ENCODE measurements around the gene LMAN2. TPM values are rescaled to one million over a fixed set of nuclear protein-coding genes. Genes with fewer than 3 reads are reported as not detected.

The LMAN2 gene
- 10 to 100 TPM; 74.5 to 92.1 TPM for total RNA-seq

- H3K36me3 Mint-ChIP-seq (ENCODE audit: low read depth), result peaks cover 13% of the 10 kb centered on the region
- peaks cover 3% of the 10 kb centered on the region for H3K9me3 Mint-ChIP-seq (ENCODE audit: low read depth)
- POLR2A ChIA-PET, result interaction anchor here (0.6 to 1.8 kb wide), 4 partner anchors 38 to 357 kb away, joined by 3 to 7 read pairs (median 4); partner anchors contain the start of gene GRK6
- H3K27me3 Mint-ChIP-seq, result no peaks in the 10 kb centered on the region
- ATAC-seq, result peak; percentile 99
- intact Hi-C loops (cut with DNase I, micrococcal nuclease), result loop anchor here (1.0 to 10.0 kb wide), 14 partner anchors 36 to 987 kb away; partner anchors contain the start of genes ARL10 (in 1 of the 2), B4GALT7 (in 1 of the 2), FAM193B (in 1 of the 2) and KIAA1191 (in 1 of the 2)
- peaks cover 48% of the 10 kb centered on the region for H3K4me1 Mint-ChIP-seq
- CTCF ChIA-PET, result interaction anchor here (0.6 to 5.5 kb wide), 22 partner anchors 9 to 346 kb away, joined by 3 to 34 read pairs (median 4); no protein-coding TSS in a partner anchor
- H3K27ac Mint-ChIP-seq, result peak within 1 kb of the TSS; percentile 99
- peak; percentile 95 for DNase-seq
- peak within 1 kb of the TSS; percentile 89 for H3K4me3 Mint-ChIP-seq
Observed at GRCh38 chr5:177351392-177352329, at the start of gene LMAN2. Gene LMAN2 (minus strand): TSS chr5:177351668. CDS start chr5:177351647, 21 bp downstream.

- DNase-seq (peak; percentile 35), ATAC-seq (no peak)
- H3K36me3 Mint-ChIP-seq (ENCODE audit: low read depth), result no peaks in the 10 kb centered on the region
- H3K27me3 Mint-ChIP-seq, result peaks cover 14% of the 10 kb centered on the region
- H3K4me3 Mint-ChIP-seq, result no peak within 1 kb of the TSS
- H3K27ac Mint-ChIP-seq, result no peak within 1 kb of the TSS
- intact Hi-C loops (cut with DNase I, micrococcal nuclease), result loop anchor here (5.0 kb wide), 2 partner anchors 83 to 117 kb away; partner anchors contain the start of gene DDX41 (in 1 of the 2)
- peaks cover 26% of the 10 kb centered on the region for H3K4me1 Mint-ChIP-seq
- POLR2A ChIA-PET, result no interaction called here
- H3K9me3 Mint-ChIP-seq (ENCODE audit: low read depth), result no peaks in the 10 kb centered on the region
- CTCF ChIA-PET, result interaction anchor here (0.6 to 7.3 kb wide), 8 partner anchors 12 to 172 kb away, joined by 3 to 195 read pairs (median 4); partner anchors contain the start of genes GRK6 and SLC34A1
Observed at GRCh38 chr5:177399997-177400868, 48.8 kb upstream of the LMAN2 start, which contains the start of gene PFN3. Gene PFN3 (minus strand): TSS chr5:177400661. CDS start chr5:177400576, 85 bp downstream.

GRCh38 chr5:177397875-177398390 is 46.5 kb upstream of the LMAN2 start:
- Mint-ChIP-seq H3K9me3 (ENCODE audit: low read depth) (no peaks in the 10 kb centered on the region), H3K36me3 (ENCODE audit: low read depth) (no peaks in the 10 kb centered on the region), H3K27ac (no peak overlapping the region), H3K4me3 (no peak overlapping the region), H3K27me3 (peaks cover 12% of the 10 kb centered on the region), H3K4me1 (peaks cover 11% of the 10 kb centered on the region)
- intact Hi-C loops (cut with DNase I, micrococcal nuclease), result no loop called here
- DNase-seq, result no peak
- ChIA-PET POLR2A (no interaction called here), CTCF (interaction anchor here (1.1 kb wide), 1 partner anchor 60 kb away, joined by 3 read pairs; no protein-coding TSS in a partner anchor)
- no peak for ATAC-seq

GRCh38 chr5:177396807-177397206 is 45.3 kb upstream of the LMAN2 start:
- DNase-seq (no peak), ATAC-seq (no peak)
- peaks cover 5% of the 10 kb centered on the region for H3K27me3 Mint-ChIP-seq
- intact Hi-C loops (cut with DNase I, micrococcal nuclease), result no loop called here
- no peak overlapping the region for H3K27ac Mint-ChIP-seq
- no peaks in the 10 kb centered on the region for H3K4me1 Mint-ChIP-seq
- H3K4me3 Mint-ChIP-seq, result no peak overlapping the region
- H3K9me3 Mint-ChIP-seq (ENCODE audit: low read depth), result no peaks in the 10 kb centered on the region
- POLR2A ChIA-PET, result no interaction called here
- CTCF ChIA-PET, result interaction anchor here (0.5 kb wide), 1 partner anchor 99 kb away, joined by 3 read pairs; no protein-coding TSS in a partner anchor
- H3K36me3 Mint-ChIP-seq (ENCODE audit: low read depth), result no peaks in the 10 kb centered on the region

- peaks cover under 1% of the 10 kb centered on the region for H3K27me3 Mint-ChIP-seq
- no peak overlapping the region for H3K27ac Mint-ChIP-seq
- H3K36me3 Mint-ChIP-seq (ENCODE audit: low read depth), result no peaks in the 10 kb centered on the region
- intact Hi-C loops (cut with DNase I, micrococcal nuclease), result no loop called here
- ATAC-seq (no peak), DNase-seq (no peak)
- peaks cover 5% of the 10 kb centered on the region for H3K4me1 Mint-ChIP-seq
- H3K4me3 Mint-ChIP-seq, result no peak overlapping the region
- H3K9me3 Mint-ChIP-seq (ENCODE audit: low read depth), result no peaks in the 10 kb centered on the region
- POLR2A ChIA-PET, result interaction anchor here (0.9 kb wide), 1 partner anchor 30 kb away, joined by 3 read pairs; no protein-coding TSS in a partner anchor
- CTCF ChIA-PET, result interaction anchor here (0.7 to 1.1 kb wide), 2 partner anchors 8 to 200 kb away, joined by 3 read pairs; no protein-coding TSS in a partner anchor
Observed at GRCh38 chr5:177396078-177396477, 44.6 kb upstream of the LMAN2 start.

GRCh38 chr5:177393990-177394389 is 42.5 kb upstream of the LMAN2 start:
- Mint-ChIP-seq H3K4me3 (no peak overlapping the region), H3K27ac (no peak overlapping the region), H3K4me1 (peaks cover 25% of the 10 kb centered on the region), H3K9me3 (ENCODE audit: low read depth) (no peaks in the 10 kb centered on the region), H3K36me3 (ENCODE audit: low read depth) (no peaks in the 10 kb centered on the region), H3K27me3 (no peaks in the 10 kb centered on the region)
- ATAC-seq (no peak), DNase-seq (no peak)
- intact Hi-C loops (cut with DNase I, micrococcal nuclease), result no loop called here
- CTCF ChIA-PET, result interaction anchor here (0.6 to 13.1 kb wide), 6 partner anchors 9 to 62 kb away, joined by 3 to 195 read pairs (median 6); partner anchors contain the start of genes LMAN2, PFN3 and SLC34A1
- POLR2A ChIA-PET, result no interaction called here

- ChIA-PET CTCF (interaction anchor here (0.6 to 13.1 kb wide), 9 partner anchors 9 to 105 kb away, joined by 3 to 195 read pairs (median 6); partner anchors contain the start of genes PDLIM7, PFN3 and SLC34A1), POLR2A (interaction anchor here (1.2 kb wide), 1 partner anchor 9 kb away, joined by 5 read pairs; no protein-coding TSS in a partner anchor)
- H3K27ac Mint-ChIP-seq, result no peak overlapping the region
- no peak for ATAC-seq
- intact Hi-C loops (cut with DNase I, micrococcal nuclease), result no loop called here
- no peaks in the 10 kb centered on the region for H3K36me3 Mint-ChIP-seq (ENCODE audit: low read depth)
- no peaks in the 10 kb centered on the region for H3K9me3 Mint-ChIP-seq (ENCODE audit: low read depth)
- peaks cover 32% of the 10 kb centered on the region for H3K4me1 Mint-ChIP-seq
- no peak overlapping the region for H3K4me3 Mint-ChIP-seq
- H3K27me3 Mint-ChIP-seq, result no peaks in the 10 kb centered on the region
- no peak for DNase-seq
Observed at GRCh38 chr5:177393206-177393765, 41.8 kb upstream of the LMAN2 start.

- H3K4me1 Mint-ChIP-seq, result peaks cover 36% of the 10 kb centered on the region
- H3K36me3 Mint-ChIP-seq (ENCODE audit: low read depth), result no peaks in the 10 kb centered on the region
- H3K27me3 Mint-ChIP-seq, result no peaks in the 10 kb centered on the region
- ATAC-seq, result no peak
- H3K9me3 Mint-ChIP-seq (ENCODE audit: low read depth), result no peaks in the 10 kb centered on the region
- no peak overlapping the region for H3K4me3 Mint-ChIP-seq
- ChIA-PET CTCF (interaction anchor here (0.6 to 13.1 kb wide), 9 partner anchors 8 to 105 kb away, joined by 3 to 195 read pairs (median 6); partner anchors contain the start of genes PDLIM7, PFN3 and SLC34A1), POLR2A (interaction anchor here (1.2 kb wide), 1 partner anchor 10 kb away, joined by 5 read pairs; no protein-coding TSS in a partner anchor)
- intact Hi-C loops (cut with DNase I, micrococcal nuclease), result no loop called here
- no peak overlapping the region for H3K27ac Mint-ChIP-seq
- DNase-seq, result no peak
Observed at GRCh38 chr5:177392765-177393164, 41.3 kb upstream of the LMAN2 start.

GRCh38 chr5:177390363-177391300 is 39.2 kb upstream of the LMAN2 start:
- no peaks in the 10 kb centered on the region for H3K9me3 Mint-ChIP-seq (ENCODE audit: low read depth)
- ATAC-seq, result peak; percentile 68
- peak; percentile 94 for DNase-seq
- POLR2A ChIA-PET, result interaction anchor here (0.6 to 2.2 kb wide), 12 partner anchors 12 to 102 kb away, joined by 3 to 20 read pairs (median 4); partner anchors contain the start of genes GRK6 and LMAN2
- H3K4me3 Mint-ChIP-seq, result peak overlapping the region; percentile 52
- CTCF ChIA-PET, result interaction anchor here (0.6 to 13.1 kb wide), 45 partner anchors 11 to 939 kb away, joined by 3 to 195 read pairs (median 7); partner anchors contain the start of genes DBN1, DDX41, GRK6 and LMAN2
- no peaks in the 10 kb centered on the region for H3K36me3 Mint-ChIP-seq (ENCODE audit: low read depth)
- H3K27ac Mint-ChIP-seq, result peak overlapping the region; percentile 87
- peaks cover 36% of the 10 kb centered on the region for H3K4me1 Mint-ChIP-seq
- intact Hi-C loops (cut with DNase I, micrococcal nuclease), result loop anchor here (1.0 kb wide), 9 partner anchors 12 to 276 kb away; partner anchors contain the start of genes GRK6 (in 1 of the 2) and LMAN2 (in 1 of the 2)
- no peaks in the 10 kb centered on the region for H3K27me3 Mint-ChIP-seq

Measured in activated CD4-positive, alpha-beta T cell treated with anti-CD3 and anti-CD28 coated beads for 36 hours (primary cell).